ENCODE data around the gene SCYL2.

The SCYL2 gene

GRCh38 chr12:100345020-100345767, 78.2 kb downstream of the SCYL2 start:
- no peak for TF ChIP-seq CTCF (IDR thresholded peaks at IDR 0.05; ENCODE audit: control insufficient read depth, insufficient read depth, low read depth, low read length, missing control alignments)
- no peak overlapping the region for H3K4me3 ChIP-seq (ENCODE audit: control insufficient read depth, low read depth, low read length)
- no peak for DNase-seq (ENCODE audit: low read depth)

- H3K4me3 ChIP-seq (ENCODE audit: control insufficient read depth, low read depth, low read length): no peak overlapping the region
These were observed 79.7 kb downstream of the SCYL2 start for GRCh38 chr12:100346660-100347059.

GRCh38 chr12:100348657-100349454, 81.9 kb downstream of the SCYL2 start:
- TF ChIP-seq CTCF (IDR thresholded peaks at IDR 0.05; ENCODE audit: control insufficient read depth, insufficient read depth, low read depth, low read length, missing control alignments): peak; percentile 37
- no peak for DNase-seq (ENCODE audit: low read depth)
- no peak overlapping the region for H3K4me3 ChIP-seq (ENCODE audit: control insufficient read depth, low read depth, low read length)

More at GRCh38 chr12:100346660-100347059, 79.7 kb downstream of the SCYL2 start:
- no peak for TF ChIP-seq CTCF (IDR thresholded peaks at IDR 0.05; ENCODE audit: control insufficient read depth, insufficient read depth, low read depth, low read length, missing control alignments)
- DNase-seq (ENCODE audit: low read depth): no peak

GRCh38 chr12:100356644-100357223, 89.8 kb downstream of the SCYL2 start, which contains the start of gene SLC17A8:
TSS of gene SLC17A8 (plus strand) at chr12:100357074. CDS start at chr12:100357392, 318 bp downstream.
- no peak for TF ChIP-seq CTCF (IDR thresholded peaks at IDR 0.05; ENCODE audit: control insufficient read depth, insufficient read depth, low read depth, low read length, missing control alignments)
- H3K4me3 ChIP-seq (ENCODE audit: control insufficient read depth, low read depth, low read length): no peak within 1 kb of the TSS
- DNase-seq (ENCODE audit: low read depth): no peak

GRCh38 chr12:100359248-100359647, 92.3 kb downstream of the SCYL2 start:
- no peak for DNase-seq (ENCODE audit: low read depth)
- no peak for TF ChIP-seq CTCF (IDR thresholded peaks at IDR 0.05; ENCODE audit: control insufficient read depth, insufficient read depth, low read depth, low read length, missing control alignments)
- H3K4me3 ChIP-seq (ENCODE audit: control insufficient read depth, low read depth, low read length): no peak overlapping the region

GRCh38 chr12:100359822-100360221, 92.8 kb downstream of the SCYL2 start:
- DNase-seq (ENCODE audit: low read depth): no peak
- H3K4me3 ChIP-seq (ENCODE audit: control insufficient read depth, low read depth, low read length): no peak overlapping the region
- TF ChIP-seq CTCF (IDR thresholded peaks at IDR 0.05; ENCODE audit: control insufficient read depth, insufficient read depth, low read depth, low read length, missing control alignments): no peak
